ENCODE measurements around the gene ARHGAP27.

- TF ChIP-seq POLR2A (IDR thresholded peaks at IDR 0.05; ENCODE audit: low read depth, low read length) (no peak), POLR2AphosphoS5 (IDR thresholded peaks at IDR 0.05; ENCODE audit: low read depth, low read length) (no peak), SPI1 (IDR thresholded peaks at IDR 0.05; ENCODE audit: low read depth, low read length) (no peak), TAF1 (IDR thresholded peaks at IDR 0.05; ENCODE audit: low read depth, low read length) (no peak), PAX5 (IDR thresholded peaks at IDR 0.05; ENCODE audit: insufficient read depth, low read length, severe bottlenecking) (no peak)
These were observed 51.7 kb downstream of the ARHGAP27 start for GRCh38 chr17:45380991-45381390.

Measured in GM12891 (cell line).